Effector memory CD4-positive, alpha-beta T cell (primary cell): ENCODE results near the gene COX7A1.
"Not testable (repeated sequence)": the region's sequence is repeated elsewhere in the genome, so short reads cannot be mapped to it uniquely, and the experiment has no call there.

Experiments used
- DNase-seq, 3 donors: peaks; one replicate each; pipeline ENCODE4 v3.0.0-alpha.2; 2020
- H3K27ac ChIP-seq: 2 replicates; pipeline ENCODE4 v1.7.0; 2013; ENCODE audit warnings: mild to moderate bottlenecking, low read length, moderate library complexity; ENCODE audit not compliant: insufficient read depth, poor library complexity, severe bottlenecking
- H3K27me3 ChIP-seq: replicated peaks from 2 replicates; pipeline ENCODE4 v1.7.0; 2013; ENCODE audit warnings: mild to moderate bottlenecking, low read length; ENCODE audit not compliant: insufficient read depth, control insufficient read depth, poor library complexity, severe bottlenecking
- H3K36me3 ChIP-seq: 2 replicates; pipeline ENCODE4 v1.7.0; 2013; ENCODE audit warnings: mild to moderate bottlenecking, low read length, moderate library complexity; ENCODE audit not compliant: control insufficient read depth, insufficient read depth
- H3K4me1 ChIP-seq: 2 replicates; pipeline ENCODE4 v1.7.0; 2013; ENCODE audit warnings: low read length, mild to moderate bottlenecking; ENCODE audit not compliant: control insufficient read depth, insufficient read depth, poor library complexity, severe bottlenecking
- H3K4me3 ChIP-seq: 2 replicates; pipeline ENCODE4 v1.7.0; 2013; ENCODE audit warnings: low read length, low read depth, mild to moderate bottlenecking; ENCODE audit not compliant: insufficient read depth, poor library complexity, severe bottlenecking
- H3K9me3 ChIP-seq: 2 replicates; pipeline ENCODE4 v1.7.0; 2013; ENCODE audit warnings: mild to moderate bottlenecking, low read length, moderate library complexity; ENCODE audit not compliant: control insufficient read depth
- total RNA-seq, 3 donors: gene quantifications; one replicate each; lab custom pipeline; 2026; lab: John Stamatoyannopoulos, UW

The COX7A1 gene
- total RNA-seq = 0 reads per million in 3 donors

DNA sequence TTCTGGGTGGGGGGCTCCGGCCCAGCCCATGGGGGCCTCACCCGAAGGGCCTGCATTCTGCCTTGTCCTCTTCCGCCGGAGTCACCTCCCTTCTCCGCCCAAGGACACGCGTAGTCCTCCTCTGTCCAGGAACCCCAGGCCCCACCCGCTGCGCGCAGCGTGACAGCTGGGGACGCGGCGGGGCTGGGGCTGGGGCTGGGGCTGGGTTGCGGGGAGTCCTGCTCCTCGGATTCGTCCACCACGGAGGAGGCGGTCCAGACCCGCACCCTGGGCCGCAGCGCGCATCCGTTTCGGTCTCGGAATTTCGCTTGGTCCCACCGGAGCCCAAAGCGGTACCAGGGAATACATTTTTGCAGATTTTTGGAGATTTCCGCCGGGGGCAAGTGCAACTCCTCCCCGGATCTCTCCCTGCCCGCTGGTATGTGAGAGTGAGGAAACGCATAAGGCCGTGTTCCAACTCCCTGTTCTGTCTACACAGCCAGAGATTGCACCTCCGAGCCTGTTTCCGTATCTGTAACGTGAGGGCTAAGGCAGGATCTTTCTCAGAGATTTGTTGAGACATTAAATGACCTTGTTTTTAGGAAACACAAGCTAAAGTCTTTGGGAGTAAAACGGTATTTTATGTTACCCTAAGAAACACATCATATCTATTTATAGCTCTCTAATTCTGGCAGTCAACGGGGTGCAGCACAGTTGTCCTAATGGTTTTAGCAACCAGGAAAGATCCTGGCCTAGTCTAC, at the start of gene COX7A1:
COX7A1 (minus strand) TSS at position 96 of the 740 bp plus-strand sequence; CDS start at position 56, 40 bp downstream.
- Histone ChIP-seq H3K9me3 (no peaks in the 10 kb centered on the region), H3K27me3 (no peaks in the 10 kb centered on the region), H3K36me3 (peaks cover 32% of the 10 kb centered on the region), H3K4me3 (no peak within 1 kb of the TSS), H3K4me1 (no peaks in the 10 kb centered on the region), H3K27ac (no peak within 1 kb of the TSS)
- DNase-seq = no peak

DNA sequence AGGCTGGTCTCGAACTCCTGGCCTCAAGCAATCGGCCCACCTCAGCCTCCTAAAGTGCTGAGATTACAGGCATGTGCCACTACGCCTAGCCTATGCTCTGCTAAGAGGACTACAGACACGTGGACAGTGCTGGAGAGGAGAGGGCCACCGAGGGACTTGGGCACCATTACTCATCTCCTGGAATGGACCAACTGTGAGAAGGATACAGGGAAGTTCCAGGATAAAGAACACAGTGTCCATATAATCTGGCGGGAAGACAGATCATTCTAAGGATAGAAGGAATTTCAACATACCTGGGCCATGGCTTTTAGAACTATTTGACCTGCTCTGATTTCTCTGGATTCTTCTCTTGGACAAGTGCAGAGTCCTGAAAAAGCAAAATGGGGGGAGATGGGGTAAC, 49.4 kb upstream of the COX7A1 start:
- Histone ChIP-seq H3K4me1 (no peaks in the 10 kb centered on the region), H3K27ac (no peak overlapping the region), H3K9me3 (no peaks in the 10 kb centered on the region), H3K27me3 (no peaks in the 10 kb centered on the region), H3K36me3 (no peaks in the 10 kb centered on the region), H3K4me3 (no peak overlapping the region)
- DNase-seq = no peak

GRCh38 chr19:36198119-36198518, 45.9 kb upstream of the COX7A1 start:
- H3K4me3 ChIP-seq = no peak overlapping the region
- no peaks in the 10 kb centered on the region for H3K4me1 ChIP-seq
- H3K27me3 ChIP-seq = no peaks in the 10 kb centered on the region
- no peaks in the 10 kb centered on the region for H3K9me3 ChIP-seq
- peaks cover 14% of the 10 kb centered on the region for H3K36me3 ChIP-seq
- no peak overlapping the region for H3K27ac ChIP-seq
- no peak for DNase-seq

DNA sequence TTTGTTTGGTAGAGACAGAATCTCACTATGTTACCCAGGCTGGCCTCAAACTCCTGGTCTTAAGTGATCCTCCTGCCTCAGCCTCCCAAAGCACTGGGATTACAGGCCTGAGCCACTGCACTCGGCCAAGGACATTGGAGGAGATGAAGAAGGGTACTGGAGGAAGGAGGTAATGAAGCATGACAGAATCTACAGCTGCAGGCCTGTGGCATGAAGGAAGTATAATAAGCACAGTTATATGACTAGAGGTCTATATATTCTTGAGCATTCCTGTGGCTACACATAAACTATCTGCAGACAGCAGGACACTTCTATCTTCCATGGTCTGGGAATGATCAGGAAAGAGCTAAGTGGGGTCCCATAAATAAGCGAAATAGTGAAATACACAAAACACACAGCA, 44.0 kb upstream of the COX7A1 start:
- no peak for DNase-seq
- H3K4me1 ChIP-seq = no peaks in the 10 kb centered on the region
- no peak overlapping the region for H3K27ac ChIP-seq
- H3K36me3 ChIP-seq = peaks cover 14% of the 10 kb centered on the region
- H3K4me3 ChIP-seq = no peak overlapping the region
- H3K27me3 ChIP-seq = no peaks in the 10 kb centered on the region
- H3K9me3 ChIP-seq = no peaks in the 10 kb centered on the region

- H3K27me3 ChIP-seq, DNase-seq, H3K9me3 ChIP-seq, H3K4me3 ChIP-seq, H3K27ac ChIP-seq, H3K4me1 ChIP-seq: not testable (repeated sequence)
- H3K36me3 ChIP-seq = peaks cover 11% of the 10 kb centered on the region
Measured at GRCh38 chr19:36186722-36187121, 34.5 kb upstream of the COX7A1 start.

GRCh38 chr19:36183245-36183628, 31.0 kb upstream of the COX7A1 start:
- Histone ChIP-seq H3K4me1 (no peaks in the 10 kb centered on the region), H3K36me3 (peaks cover 11% of the 10 kb centered on the region), H3K27me3 (no peaks in the 10 kb centered on the region), H3K9me3 (no peaks in the 10 kb centered on the region), H3K4me3 (no peak overlapping the region), H3K27ac (no peak overlapping the region)
- DNase-seq = no peak

DNA sequence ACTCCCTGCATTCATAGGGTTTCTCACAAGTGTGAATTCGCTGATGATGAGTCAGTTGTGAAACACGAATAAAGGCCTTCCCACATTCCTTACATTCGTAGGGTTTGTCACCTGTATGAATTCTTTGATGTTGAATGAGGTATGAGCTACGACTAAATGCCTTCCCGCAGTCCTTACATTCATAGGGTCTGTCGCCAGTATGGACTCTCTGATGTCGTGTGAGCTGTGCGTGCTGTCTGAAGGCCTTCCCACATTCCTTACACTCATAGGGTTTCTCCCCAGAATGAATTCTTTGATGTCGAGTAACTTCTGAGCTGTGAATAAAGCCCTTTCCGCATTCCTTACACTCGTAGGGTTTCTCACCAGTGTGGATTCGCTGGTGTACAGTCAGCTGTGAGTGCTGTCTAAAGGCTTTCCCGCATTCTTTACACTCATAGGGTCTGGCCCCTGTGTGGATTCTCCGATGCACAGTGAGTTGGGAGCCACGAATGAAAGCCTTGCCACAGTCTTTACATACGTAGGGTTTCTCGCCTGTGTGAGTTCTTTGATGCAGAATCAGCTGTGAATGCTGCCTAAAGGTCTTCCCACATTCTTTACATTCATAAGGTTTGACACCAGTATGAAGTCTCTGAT, 30.5 kb upstream of the COX7A1 start:
- no peaks in the 10 kb centered on the region for H3K9me3 ChIP-seq
- peaks cover 11% of the 10 kb centered on the region for H3K36me3 ChIP-seq
- no peak overlapping the region for H3K4me3 ChIP-seq
- H3K27me3 ChIP-seq = no peaks in the 10 kb centered on the region
- H3K4me1 ChIP-seq = no peaks in the 10 kb centered on the region
- DNase-seq = no peak
- no peak overlapping the region for H3K27ac ChIP-seq

DNA sequence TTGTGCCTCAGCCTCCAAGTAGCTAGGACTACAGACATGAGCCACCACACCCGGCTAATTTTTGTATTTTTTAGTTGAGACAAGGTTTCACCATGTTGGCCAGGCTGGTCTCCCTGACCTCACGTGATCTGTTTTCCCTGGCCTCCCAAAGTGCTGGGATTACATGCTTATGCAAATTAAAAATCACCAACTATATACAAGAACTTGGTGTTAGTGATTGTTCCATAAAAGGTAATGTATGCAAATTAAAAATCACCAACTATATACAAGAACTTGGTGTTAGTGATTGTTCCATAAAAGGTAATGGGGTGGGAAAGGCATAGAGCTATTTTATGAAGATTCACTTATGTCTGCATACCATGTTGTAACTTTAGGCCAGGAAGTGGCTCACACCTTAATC, 26.8 kb upstream of the COX7A1 start:
- not testable (repeated sequence) for H3K27ac ChIP-seq, H3K9me3 ChIP-seq, H3K4me1 ChIP-seq, H3K27me3 ChIP-seq, DNase-seq, H3K4me3 ChIP-seq
- H3K36me3 ChIP-seq = peaks cover 11% of the 10 kb centered on the region

- not testable (repeated sequence) for H3K9me3 ChIP-seq, H3K27me3 ChIP-seq, H3K27ac ChIP-seq, H3K4me3 ChIP-seq, H3K36me3 ChIP-seq, H3K4me1 ChIP-seq, DNase-seq
Measured at GRCh38 chr19:36173846-36174245, 21.6 kb upstream of the COX7A1 start.

DNA sequence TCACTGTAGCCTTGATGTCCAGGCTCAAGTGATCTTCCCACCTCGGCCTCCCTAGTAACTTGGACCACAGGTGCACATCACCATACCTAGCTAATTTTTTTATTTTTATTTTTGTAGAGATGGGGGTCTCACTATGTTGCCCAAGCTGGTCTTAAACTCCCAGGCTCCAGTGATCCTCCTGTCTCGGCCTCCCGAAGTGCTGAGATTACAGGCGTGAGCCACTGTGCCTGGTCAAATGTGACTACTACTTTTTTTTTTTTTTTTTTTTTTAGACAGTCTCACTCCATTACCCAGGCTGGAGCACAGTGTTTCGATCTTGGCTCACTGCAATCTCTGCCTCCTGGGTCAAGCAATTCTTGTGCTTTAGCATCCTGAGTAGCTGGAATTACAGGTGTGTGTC, 20.6 kb upstream of the COX7A1 start:
- Histone ChIP-seq H3K4me3 (no peak overlapping the region), H3K27me3 (no peaks in the 10 kb centered on the region), H3K36me3 (no peaks in the 10 kb centered on the region), H3K9me3 (no peaks in the 10 kb centered on the region), H3K27ac (no peak overlapping the region), H3K4me1 (no peaks in the 10 kb centered on the region)
- DNase-seq = no peak
